Lower leg skin (tissue), 4 donors: ENCODE results near the gene ODC1. TPM values are rescaled to one million over a fixed set of nuclear protein-coding genes. Genes with fewer than 3 reads are reported as not detected.

Source experiments
- DNase-seq, 2 donors: peaks; one replicate each; pipeline ENCODE4 v3.0.0-alpha.2; 2019; ENCODE audit warnings: low spot score in 2 of 2
- H3K4me3 ChIP-seq: fragments of 200-600 bp; sonication (generic); 2 replicates; pipeline ENCODE4 v1.5.1; 2017; ENCODE audit warnings: mild to moderate bottlenecking, low read depth; ENCODE audit not compliant: poor library complexity, severe bottlenecking
- CTCF ChIP-seq, 3 donors: fragments of 450-650 bp; IDR thresholded peaks; one replicate each; pipeline ENCODE4 v1.5.1; 2016; ENCODE audit warnings: antibody characterized with exemption in 3 of 3, mild to moderate bottlenecking in 3 of 3, moderate library complexity in 2 of 3
- POLR2A ChIP-seq, 2 donors: fragments of 450-650 bp; IDR thresholded peaks; one replicate each; pipeline ENCODE4 v1.6.1; 2016 to 2017; ENCODE audit warnings: antibody characterized with exemption in 2 of 2, mild to moderate bottlenecking in 1 of 2, moderate library complexity in 1 of 2
- WGBS, 2 donors: methylation state at CpG; one replicate each; pipeline ENCODE4 v1.1.5; 2018; 5-methylcytosine and 5-hydroxymethylcytosine counted together
- intact Hi-C: fragments of 100-400 bp; cut with DNase I; formaldehyde crosslinking; loops from one replicate; pipeline ENCODE4 v1.15.0; 2023; ENCODE audit warnings: low total_unique reads
- total RNA-seq, 4 donors: library from RNA; depleted of rRNA; stranded (reverse); fragments of >200 nt; gene quantifications; one replicate each; pipeline ENCODE4 v1.1.0, GENCODE V29; 2016

ODC1 gene
- total RNA-seq: 10 to 100 TPM; 11.5 to 19.7 (median 17.8) TPM

GRCh38 chr2:10447895-10448575, at the start of gene ODC1:
Gene ODC1, minus strand, starts transcription at chr2:10448327. Its CDS starts 3,295 bp downstream, at chr2:10445032.
- WGBS, 2 donors: 2% methylated on average over 48 of the region's 99 CpGs; no CpG with 5 or more reads in 1 of the 2 donors
- TF ChIP-seq CTCF (IDR thresholded peaks at IDR 0.05) (no peak), POLR2A (IDR thresholded peaks at IDR 0.05) (peak in 1 of 2 donors; percentile 23)
- peak within 1 kb of the TSS; percentile 55 for H3K4me3 ChIP-seq
- DNase-seq: peak; percentile 92 to 98
- intact Hi-C loops: no loop called here

GRCh38 chr2:10497797-10498251, 49.7 kb upstream of the ODC1 start:
- TF ChIP-seq CTCF (IDR thresholded peaks at IDR 0.05): no peak
- TF ChIP-seq POLR2A (IDR thresholded peaks at IDR 0.05): no peak
- DNase-seq: peak; percentile 73 to 91
- intact Hi-C loops: no loop called here
- H3K4me3 ChIP-seq: no peak overlapping the region
- WGBS, 2 donors: 20 to 35% methylated on average over 11 to 24 of the region's 24 CpGs

GRCh38 chr2:10495988-10496313, 47.8 kb upstream of the ODC1 start:
- intact Hi-C loops: no loop called here
- WGBS, 2 donors: 87 to 91% methylated on average over 7 of the region's 7 CpGs
- no peak overlapping the region for H3K4me3 ChIP-seq
- DNase-seq: no peak
- TF ChIP-seq POLR2A (IDR thresholded peaks at IDR 0.05) (no peak), CTCF (IDR thresholded peaks at IDR 0.05) (no peak)

GRCh38 chr2:10495311-10495987, 47.3 kb upstream of the ODC1 start:
- no peak overlapping the region for H3K4me3 ChIP-seq
- DNase-seq: peak; percentile 10 to 78
- intact Hi-C loops: no loop called here
- 82% methylated on average over 22 to 24 of the region's 24 CpGs for WGBS, 2 donors
- no peak for TF ChIP-seq CTCF (IDR thresholded peaks at IDR 0.05)
- TF ChIP-seq POLR2A (IDR thresholded peaks at IDR 0.05): no peak

- intact Hi-C loops: no loop called here
- no peak overlapping the region for H3K4me3 ChIP-seq
- DNase-seq: peak in 1 of 2 donors; percentile 76
- WGBS, 2 donors: 82 to 88% methylated on average over 11 to 13 of the region's 13 CpGs
- TF ChIP-seq POLR2A (IDR thresholded peaks at IDR 0.05) (no peak), CTCF (IDR thresholded peaks at IDR 0.05) (no peak)
These were observed 46.4 kb upstream of the ODC1 start for GRCh38 chr2:10494351-10495066.
